H1 (cell line): ENCODE results near the gene SPAG17. TPM values are rescaled to one million over a fixed set of nuclear protein-coding genes. Genes with fewer than 3 reads are reported as not detected.

ENCODE experiments used
- CTCF ChIA-PET: fragments of 300-600 bp; sonication (Branson Sonifier 250); formaldehyde crosslinking; loops from one replicate; lab custom pipeline; 2021; ENCODE audit not compliant: partially characterized antibody; lab: Charles Lee
- POLR2A ChIA-PET: fragments of 300-600 bp; sonication (Branson Sonifier 250); formaldehyde crosslinking; loops from one replicate; lab custom pipeline; 2021; ENCODE audit warnings: inconsistent platforms; ENCODE audit not compliant: partially characterized antibody; lab: Charles Lee
- DNase-seq, 2 experiments: peaks; one replicate each; pipeline versions ENCODE4 v3.0.0 to v3.0.0-alpha.2; 2010 to 2022; ENCODE audit warnings: low spot score in 2 of 2, low read depth in 1 of 2, mixed read lengths in 1 of 2
- FAIRE-seq: peaks from 2 replicates; lab custom pipeline; 2011; peaks lifted over from hg19 to GRCh38; lab: Jason Lieb, UNC
- H2AFZ ChIP-seq: 2 replicates; pipeline ENCODE4 v1.8.1; 2012; ENCODE audit warnings: low read length, inconsistent platforms
- H2AK5ac ChIP-seq: 2 replicates; pipeline ENCODE4 v1.6.1; 2013; ENCODE audit warnings: low read depth, low read length
- H2BK120ac ChIP-seq: replicated peaks from 2 replicates; pipeline ENCODE3; 2013; ENCODE audit warnings: low read depth, low read length, inconsistent platforms
- H2BK12ac ChIP-seq: 2 replicates; pipeline ENCODE4 v1.6.1; 2013; ENCODE audit warnings: low read depth, low read length
- H2BK15ac ChIP-seq: 2 replicates; pipeline ENCODE4 v1.6.1; 2013; ENCODE audit warnings: low read length
- H2BK20ac ChIP-seq: 2 replicates; pipeline ENCODE4 v1.6.1; 2013; ENCODE audit warnings: low read length
- H2BK5ac ChIP-seq: 2 replicates; pipeline ENCODE4 v1.6.1; 2013; ENCODE audit warnings: low read depth, low read length
- H3K14ac ChIP-seq: 2 replicates; pipeline ENCODE4 v1.6.1; 2013; ENCODE audit warnings: inconsistent platforms; ENCODE audit not compliant: insufficient read length
- H3K18ac ChIP-seq: 2 replicates; pipeline ENCODE4 v1.6.1; 2013; ENCODE audit warnings: low read length; ENCODE audit errors: extremely low read depth
- H3K23ac ChIP-seq: 2 replicates; pipeline ENCODE4 v1.6.1; 2013; ENCODE audit warnings: inconsistent platforms; ENCODE audit not compliant: insufficient read length
- H3K23me2 ChIP-seq: 2 replicates; pipeline ENCODE4 v1.6.1; 2013; ENCODE audit warnings: low read depth, low read length
- H3K27ac ChIP-seq: 2 replicates; pipeline ENCODE4 v1.6.1; 2011; ENCODE audit warnings: low read depth, low read length, inconsistent platforms
- H3K27me3 ChIP-seq, 4 experiments: replicated peaks in 1 of 4; 1 replicate in 1 of 4; 2 replicates in 3 of 4; pipeline versions ENCODE4 v1.6.1 to v1.8.1; 2011 to 2013; ENCODE audit warnings: low read length in 3 of 4, mild to moderate bottlenecking in 3 of 4, inconsistent platforms in 2 of 4, mixed read lengths in 2 of 4, moderate library complexity in 1 of 4; ENCODE audit not compliant: control insufficient read depth in 3 of 4, insufficient read depth in 3 of 4; ENCODE audit errors: extremely low read depth in 1 of 4
- H3K36me3 ChIP-seq, 4 experiments: 2 replicates each; pipeline versions ENCODE4 v1.6.1 to v1.8.1; 2011 to 2013; ENCODE audit warnings: mild to moderate bottlenecking in 4 of 4, low read length in 3 of 4, moderate library complexity in 2 of 4, control low read depth in 1 of 4, inconsistent platforms in 1 of 4; ENCODE audit not compliant: insufficient read depth in 4 of 4, control insufficient read depth in 2 of 4
- H3K4ac ChIP-seq: replicated peaks from 2 replicates; pipeline ENCODE3; 2013; ENCODE audit warnings: low read length, low read depth, mixed read lengths, inconsistent platforms; ENCODE audit not compliant: insufficient read length
- H3K4me1 ChIP-seq, 4 experiments: replicated peaks in 1 of 4; 1 replicate in 1 of 4; 2 replicates in 3 of 4; pipeline versions ENCODE4 v1.6.1 to v1.8.1; 2011 to 2013; ENCODE audit warnings: low read length in 3 of 4, inconsistent platforms in 2 of 4, mixed read lengths in 1 of 4; ENCODE audit not compliant: insufficient read depth in 4 of 4, control insufficient read depth in 3 of 4
- H3K4me2 ChIP-seq, 2 experiments: 2 replicates each; pipeline versions ENCODE4 v1.6.1 to v1.8.1; 2011 to 2013; ENCODE audit warnings: low read depth in 2 of 2, low read length in 2 of 2, control low read depth in 1 of 2, inconsistent platforms in 1 of 2, mild to moderate bottlenecking in 1 of 2; ENCODE audit not compliant: insufficient read depth in 1 of 2
- H3K4me3 ChIP-seq, 4 experiments: fragments of 200-600, 300-600 bp in 1 of 4; sonication (generic), shearing (Covaris generic), sonication (Bioruptor Twin) in 1 of 4; 2 replicates each; pipeline versions ENCODE4 v1.5.1 to v1.8.1; 2011 to 2016; ENCODE audit warnings: low read length in 4 of 4, low read depth in 3 of 4, control low read depth in 2 of 4, inconsistent platforms in 2 of 4, mild to moderate bottlenecking in 2 of 4, mixed read lengths in 1 of 4, moderate library complexity in 1 of 4; ENCODE audit not compliant: insufficient read depth in 2 of 4; ENCODE audit errors: extremely low read depth in 1 of 4
- H3K56ac ChIP-seq: replicated peaks from 2 replicates; pipeline ENCODE3; 2013; ENCODE audit warnings: low read depth, mild to moderate bottlenecking, mixed read lengths, low read length, inconsistent platforms; ENCODE audit not compliant: insufficient read length
- H3K79me1 ChIP-seq: 2 replicates; pipeline ENCODE4 v1.6.1; 2013; ENCODE audit warnings: low read depth, low read length, control low read depth
- H3K79me2 ChIP-seq, 2 experiments: 2 replicates each; pipeline versions ENCODE4 v1.6.1 to v1.8.1; 2012 to 2013; ENCODE audit warnings: low read length in 2 of 2, mild to moderate bottlenecking in 2 of 2, inconsistent platforms in 1 of 2; ENCODE audit not compliant: insufficient read depth in 2 of 2, control insufficient read depth in 1 of 2
- H3K9ac ChIP-seq, 4 experiments: replicated peaks in 1 of 4; 1 replicate in 1 of 4; 2 replicates in 3 of 4; pipeline versions ENCODE4 v1.6.1 to v1.8.1; 2011 to 2013; ENCODE audit warnings: low read depth in 3 of 4, low read length in 3 of 4, control low read depth in 2 of 4, mild to moderate bottlenecking in 2 of 4, moderate library complexity in 2 of 4, inconsistent platforms in 1 of 4; ENCODE audit errors: extremely low read depth in 1 of 4
- H3K9me3 ChIP-seq, 2 experiments: 2 replicates each; pipeline versions ENCODE4 v1.6.1 to v1.8.1; 2012 to 2013; ENCODE audit warnings: mild to moderate bottlenecking in 2 of 2, moderate library complexity in 2 of 2, control low read depth in 1 of 2, inconsistent platforms in 1 of 2, low read depth in 1 of 2, low read length in 1 of 2, mixed read lengths in 1 of 2; ENCODE audit not compliant: insufficient read depth in 2 of 2
- H4K20me1 ChIP-seq, 2 experiments: replicated peaks in 1 of 2; 2 replicates each; pipeline versions ENCODE3 to v1.8.1; 2011 to 2013; ENCODE audit warnings: inconsistent platforms in 2 of 2, low read length in 2 of 2, mild to moderate bottlenecking in 1 of 2; ENCODE audit not compliant: insufficient read depth in 2 of 2, control insufficient read depth in 1 of 2
- H4K5ac ChIP-seq: 2 replicates; pipeline ENCODE4 v1.6.1; 2013; ENCODE audit warnings: low read length, low read depth, mixed read lengths, inconsistent platforms; ENCODE audit not compliant: insufficient read length
- H4K8ac ChIP-seq: 2 replicates; pipeline ENCODE4 v1.8.0; 2013; ENCODE audit warnings: mild to moderate bottlenecking, moderate library complexity, low read length, inconsistent platforms; ENCODE audit not compliant: insufficient read depth; ENCODE audit errors: extremely low read depth
- H4K91ac ChIP-seq: replicated peaks from 2 replicates; pipeline ENCODE3; 2013; ENCODE audit warnings: low read length, mixed read lengths, inconsistent platforms; ENCODE audit not compliant: insufficient read length
- BRCA1 ChIP-seq: IDR thresholded peaks from 2 replicates; pipeline ENCODE4 v1.6.1; 2012; ENCODE audit warnings: low read depth, low read length, improper control_type of control experiment
- CHD1 ChIP-seq: IDR thresholded peaks from 2 replicates; pipeline ENCODE4 v1.6.1; 2012; ENCODE audit warnings: low read depth, low read length, improper control_type of control experiment
- EGR1 ChIP-seq: IDR thresholded peaks from 2 replicates; pipeline ENCODE4 v1.6.1; 2011; ENCODE audit warnings: low read depth, low read length, borderline replicate concordance
- EZH2 ChIP-seq: fragments of 200-600 bp; sonication (generic); IDR thresholded peaks from 2 replicates; pipeline ENCODE4 v1.7.1; 2012; ENCODE audit warnings: low read depth, mild to moderate bottlenecking, moderate library complexity, low read length, inconsistent platforms; ENCODE audit not compliant: severe bottlenecking
- HDAC6 ChIP-seq: IDR thresholded peaks from one replicate; pipeline ENCODE4 v1.7.1; 2012; ENCODE audit warnings: low read depth, mild to moderate bottlenecking, inconsistent platforms, low read length, moderate library complexity
- NRF1 ChIP-seq: IDR thresholded peaks from 2 replicates; pipeline ENCODE4 v1.6.1; 2011; ENCODE audit warnings: mild to moderate bottlenecking, low read depth, low read length, improper control_type of control experiment
- POLR2A ChIP-seq, 2 experiments: IDR thresholded peaks; 1 replicate in 1 of 2; 2 replicates in 1 of 2; pipeline ENCODE4 v1.6.1; 2011; ENCODE audit warnings: low read depth in 2 of 2, low read length in 2 of 2, mild to moderate bottlenecking in 2 of 2; ENCODE audit errors: control extremely low read depth in 1 of 2
- RBBP5 ChIP-seq: IDR thresholded peaks from 2 replicates; pipeline ENCODE4 v1.7.1; 2012; ENCODE audit warnings: low read depth, mild to moderate bottlenecking, inconsistent platforms, low read length, moderate library complexity, borderline replicate concordance
- SUZ12 ChIP-seq: fragments of 200-600 bp; sonication (generic); IDR thresholded peaks from 2 replicates; pipeline ENCODE4 v1.6.1; 2012; ENCODE audit warnings: mild to moderate bottlenecking, inconsistent platforms, low read length, moderate library complexity, mixed read lengths
- TAF7 ChIP-seq: optimal IDR thresholded peaks from 2 replicates; pipeline ENCODE3; 2011; ENCODE audit warnings: low read depth, mild to moderate bottlenecking, inconsistent platforms, low read length, moderate library complexity, borderline replicate concordance
- TEAD4 ChIP-seq: IDR thresholded peaks from 2 replicates; pipeline ENCODE4 v1.6.1; 2012; ENCODE audit warnings: low read depth, low read length, inconsistent platforms, mixed read lengths
- USF2 ChIP-seq: IDR thresholded peaks from 2 replicates; pipeline ENCODE4 v1.6.1; 2011; ENCODE audit warnings: low read length, improper control_type of control experiment
- WGBS, 2 experiments: shearing (Covaris generic) in 1 of 2; methylation state at CpG; one replicate each; pipeline versions ENCODE4 v1.1.6 to v1.1.7; 2013 to 2015; ENCODE audit warnings: low lambda C conversion rate in 2 of 2, mixed read lengths in 2 of 2, inconsistent platforms in 1 of 2, low coverage in 1 of 2, missing lambda C conversion rate in 1 of 2; ENCODE audit not compliant: insufficient replicate concordance in 2 of 2, insufficient coverage in 1 of 2, insufficient read length in 1 of 2; ENCODE audit errors: extremely low coverage in 1 of 2, missing lambda C conversion rate in 1 of 2; 5-methylcytosine and 5-hydroxymethylcytosine counted together
- polyA plus RNA-seq, 7 experiments: library from polyadenylated mRNA; depleted of rRNA in 3 of 7; stranded (reverse) in 5 of 7; unstranded in 2 of 7; fragments of >200 nt in 5 of 7; fragments of 200-250 nt in 2 of 7; gene quantifications; 1 replicate in 5 of 7; 2 replicates in 1 of 7; 4 replicates in 1 of 7; pipeline versions ENCODE4 v1.2.1 to v1.2.3, GENCODE V29; 2011 to 2013; ENCODE audit warnings: missing spikeins in 2 of 7, mixed read lengths in 2 of 7
- total RNA-seq: library from RNA; stranded (reverse); fragmentation: NEBNext Ultra II Directional; extraction: Animal tissue kit (Norgen Biotek cat#: 25700); gene quantifications from 2 replicates; pipeline ENCODE4 v1.2.1, GENCODE V29; 2021

SPAG17 gene
- total and polyA plus RNA-seq, 2 of the 8 experiments (the other 6 are each of a cell fraction or from before 2014, with no cell fraction given), result 0.56 to 0.62 TPM

- TF ChIP-seq POLR2A (IDR thresholded peaks at IDR 0.05; ENCODE audit: control extremely low read depth in 1 of 2, low read depth in 2 of 2, low read length in 2 of 2), result no peak
Observed at GRCh38 chr1:118142546-118142945, 42.5 kb downstream of the SPAG17 start (continued).

GRCh38 chr1:118137900-118138299 is 47.1 kb downstream of the SPAG17 start:
- H3K27ac ChIP-seq, result no peak overlapping the region
- H3K23me2 ChIP-seq, result no peaks in the 10 kb centered on the region
- no peaks in the 10 kb centered on the region for H3K36me3 ChIP-seq
- no peaks in the 10 kb centered on the region for H3K79me2 ChIP-seq
- no peaks in the 10 kb centered on the region for H3K9me3 ChIP-seq
- H3K18ac ChIP-seq, result no peak overlapping the region
- H4K20me1 ChIP-seq, result no peaks in the 10 kb centered on the region
- H3K14ac ChIP-seq, result no peak overlapping the region
- peaks cover 0 to 3% (median 0%) of the 10 kb centered on the region in 4 experiments; a peak in 1 of 7 replicates for H3K4me1 ChIP-seq
- H2BK15ac ChIP-seq, result no peak overlapping the region
- FAIRE-seq (no peak), DNase-seq (no peak)
- H2BK5ac ChIP-seq, result no peak overlapping the region
- no peak overlapping the region for H3K4me3 ChIP-seq
- H3K56ac ChIP-seq, result no peak overlapping the region
- no peak overlapping the region for H2AFZ ChIP-seq
- H3K9ac ChIP-seq, result no peak overlapping the region
- H2BK120ac ChIP-seq, result no peak overlapping the region
- no peak overlapping the region for H2BK12ac ChIP-seq
- no peak overlapping the region for H4K8ac ChIP-seq
- no peak overlapping the region for H3K23ac ChIP-seq
- H3K4ac ChIP-seq, result no peak overlapping the region
- H3K4me2 ChIP-seq, result no peak overlapping the region
- ChIA-PET POLR2A (no interaction called here), CTCF (no interaction called here)
- no peaks in the 10 kb centered on the region for H3K79me1 ChIP-seq
- H3K27me3 ChIP-seq, result no peaks in the 10 kb centered on the region
- H4K91ac ChIP-seq, result no peak overlapping the region
- WGBS, 2 experiments, result 90% methylated on average over 3 of the region's 3 CpGs; no CpG with 5 or more reads in 1 of the 2 experiments
- H2AK5ac ChIP-seq, result no peak overlapping the region
- H2BK20ac ChIP-seq, result no peak overlapping the region
- H4K5ac ChIP-seq, result no peak overlapping the region
- TF ChIP-seq EZH2 (no peak), USF2 (no peak), EGR1 (no peak), SUZ12 (no peak), CHD1 (no peak), POLR2A (IDR thresholded peaks at IDR 0.05; ENCODE audit: control extremely low read depth in 1 of 2, low read depth in 2 of 2, low read length in 2 of 2) (no peak), TEAD4 (no peak), RBBP5 (no peak), TAF7 (no peak), BRCA1 (no peak), HDAC6 (no peak), NRF1 (no peak)
